Stimulated activated naive CD8-positive, alpha-beta T cell treated with anti-CD3 and anti-CD28 coated beads, Interleukin-15, amount 100 ng/mL, for 72 hours (primary cell): ENCODE measurements around the gene PKP4.

Experiments used
- ATAC-seq: fragments of 150-1000 bp; cut with Tn5 transposase; 2 replicates; pipeline ENCODE4 v1.10.0; 2021; ENCODE audit warnings: mild to moderate bottlenecking, moderate library complexity
- DNase-seq, 2 donors: peaks; one replicate each; pipeline ENCODE4 v3.0.0; 2021 to 2022
- H3K27ac Mint-ChIP-seq, 2 donors: one replicate each; pipeline ENCODE4 v1.8.0; 2022; ENCODE audit warnings: mild to moderate bottlenecking in 2 of 2, mixed read lengths in 2 of 2, moderate library complexity in 2 of 2
- H3K27me3 Mint-ChIP-seq: one replicate; pipeline ENCODE4 v1.8.0; 2022; ENCODE audit warnings: mixed read lengths
- H3K4me1 Mint-ChIP-seq: one replicate; pipeline ENCODE4 v1.8.0; 2022; ENCODE audit warnings: mild to moderate bottlenecking, mixed read lengths
- H3K4me3 Mint-ChIP-seq, 2 donors: one replicate each; pipeline ENCODE4 v1.8.0; 2022; ENCODE audit warnings: mild to moderate bottlenecking in 2 of 2, mixed read lengths in 2 of 2, moderate library complexity in 1 of 2
- H3K9me3 Mint-ChIP-seq, 2 donors: one replicate each; pipeline ENCODE4 v1.8.0; 2022; ENCODE audit warnings: mixed read lengths in 2 of 2

PKP4 gene

DNA sequence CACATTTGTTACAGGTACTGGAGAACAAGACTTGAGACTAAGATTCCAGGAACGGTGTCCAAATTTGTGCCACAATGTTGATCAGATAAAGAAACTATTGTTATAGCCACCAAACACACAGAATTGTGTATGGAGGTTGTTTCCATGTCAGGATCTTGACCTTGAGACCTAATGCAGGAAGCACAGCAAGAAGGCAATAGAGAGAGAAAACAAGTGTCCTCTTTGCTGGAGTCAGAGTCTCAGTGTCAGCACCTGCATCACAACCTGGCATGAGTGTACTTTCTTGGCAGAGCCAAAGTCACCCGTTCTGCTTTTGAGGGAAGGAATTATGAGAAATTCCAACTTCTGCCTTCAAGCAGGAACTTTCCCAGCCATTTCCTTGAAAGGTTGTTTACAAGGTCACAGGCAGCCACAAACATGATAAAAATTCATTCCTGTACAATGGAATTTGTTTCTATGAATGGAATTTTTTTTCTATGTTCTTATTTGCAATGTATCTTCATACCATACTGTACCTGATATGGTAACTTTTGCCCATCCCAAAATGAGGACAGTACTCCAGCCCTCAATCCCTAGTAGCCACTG, 118.4 kb downstream of the PKP4 start:
- no peaks in the 10 kb centered on the region for H3K4me1 Mint-ChIP-seq

DNA sequence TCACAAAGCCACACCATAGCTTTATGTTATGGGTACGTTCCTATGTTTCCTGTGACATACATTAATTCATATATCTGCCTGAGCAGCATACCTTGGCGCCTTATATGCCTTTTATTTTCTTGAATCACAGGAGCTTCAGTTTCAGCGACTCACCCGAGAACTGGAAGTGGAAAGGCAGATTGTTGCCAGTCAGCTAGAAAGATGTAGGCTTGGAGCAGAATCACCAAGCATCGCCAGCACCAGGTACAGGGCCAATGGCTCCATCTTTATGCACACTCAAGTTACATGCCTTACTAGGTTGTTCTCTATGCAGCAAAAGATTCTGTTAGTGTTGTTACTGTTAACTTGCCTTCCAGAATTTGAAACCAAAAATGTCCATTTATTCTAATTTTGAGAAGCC, 120.4 kb downstream of the PKP4 start:
- Mint-ChIP-seq H3K27ac (no peak overlapping the region), H3K4me1 (no peaks in the 10 kb centered on the region), H3K9me3 (no peaks in the 10 kb centered on the region), H3K4me3 (no peak overlapping the region), H3K27me3 (no peaks in the 10 kb centered on the region)
- ATAC-seq: no peak
- DNase-seq: no peak

More for the DNA sequence above, 118.4 kb downstream of the PKP4 start:
- no peak for ATAC-seq
- Mint-ChIP-seq H3K9me3 (peaks cover 0 to 15% of the 10 kb centered on the region in 2 donors), H3K4me3 (no peak overlapping the region), H3K27ac (no peak overlapping the region), H3K27me3 (no peaks in the 10 kb centered on the region)
- no peak for DNase-seq

DNA sequence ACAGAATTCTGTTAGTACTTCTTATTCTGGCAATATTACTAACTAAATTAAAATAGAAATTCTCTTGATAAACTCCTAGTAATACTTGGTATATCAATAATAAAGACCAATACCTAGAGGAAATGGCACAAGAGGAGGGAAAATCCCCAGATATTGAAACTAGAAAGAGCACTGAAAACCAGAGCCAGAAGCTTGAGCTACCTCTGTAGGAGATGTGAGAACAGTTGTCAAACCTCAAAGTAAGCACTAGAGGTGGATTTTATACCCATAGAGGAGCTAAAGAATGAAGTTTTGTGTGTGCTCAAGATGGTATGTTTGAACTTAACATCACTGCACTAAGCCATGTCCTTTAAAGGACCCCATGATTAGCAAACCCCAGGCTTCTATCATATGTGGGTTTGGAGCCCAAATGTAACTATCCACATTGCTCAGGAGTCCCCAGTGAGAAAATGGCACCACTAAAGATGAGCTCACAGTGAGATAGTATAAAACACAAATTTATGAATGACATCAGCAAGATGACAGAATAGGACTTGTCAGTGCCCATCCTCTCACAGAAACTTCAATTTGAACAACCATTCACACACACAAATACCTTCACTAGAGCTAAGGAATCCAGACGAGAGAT, 122.1 kb downstream of the PKP4 start:
- Mint-ChIP-seq H3K4me1 (no peaks in the 10 kb centered on the region), H3K27ac (no peak overlapping the region), H3K9me3 (no peaks in the 10 kb centered on the region), H3K27me3 (no peaks in the 10 kb centered on the region), H3K4me3 (no peak overlapping the region)
- no peak for DNase-seq
- ATAC-seq: peak; percentile 78

DNA sequence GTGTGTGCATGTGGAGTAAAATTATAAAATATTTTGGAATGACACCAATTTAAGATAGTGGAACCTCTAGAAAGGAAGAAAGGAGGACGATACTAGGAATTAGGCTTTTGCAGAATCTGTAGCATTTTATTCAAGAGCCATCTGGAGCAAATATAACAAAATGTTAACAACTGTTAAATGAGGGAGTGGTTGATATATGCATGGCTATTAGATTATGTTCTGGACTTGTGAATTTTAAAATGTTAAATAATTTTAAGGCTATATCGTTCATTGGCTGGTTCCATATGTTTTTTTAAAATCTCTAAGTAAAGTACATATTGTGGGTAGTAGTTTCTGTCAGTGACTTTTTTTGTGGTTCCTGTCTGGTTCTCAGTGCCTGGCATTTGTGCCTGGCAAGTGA, 123.2 kb downstream of the PKP4 start:
- Mint-ChIP-seq H3K4me1 (no peaks in the 10 kb centered on the region), H3K27ac (no peak overlapping the region), H3K9me3 (no peaks in the 10 kb centered on the region), H3K4me3 (no peak overlapping the region), H3K27me3 (no peaks in the 10 kb centered on the region)
- ATAC-seq (no peak), DNase-seq (no peak)

DNA sequence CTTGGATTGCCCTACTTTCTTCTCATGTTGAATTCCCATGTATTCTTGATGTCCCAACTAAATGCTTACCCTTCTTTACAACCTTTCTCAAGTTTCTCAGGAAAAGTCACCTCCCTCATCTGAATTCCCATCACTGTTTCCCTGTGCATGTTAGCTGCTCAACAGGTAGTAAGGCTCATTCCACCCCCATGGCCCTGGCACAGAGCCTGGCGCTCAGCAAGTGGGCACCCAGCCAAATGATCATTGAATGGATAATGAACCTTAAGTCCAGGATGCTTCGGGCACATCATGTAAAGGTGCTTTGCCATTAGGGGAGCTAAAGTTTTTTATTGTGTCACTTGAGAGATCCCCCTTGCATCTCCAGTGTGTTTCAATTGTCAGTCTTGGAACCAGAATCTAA, 124.0 kb downstream of the PKP4 start:
- no peaks in the 10 kb centered on the region for H3K27me3 Mint-ChIP-seq
- DNase-seq (no peak), ATAC-seq (no peak)
- H3K27ac Mint-ChIP-seq: no peak overlapping the region
- no peaks in the 10 kb centered on the region for H3K4me1 Mint-ChIP-seq
- no peaks in the 10 kb centered on the region for H3K9me3 Mint-ChIP-seq
- H3K4me3 Mint-ChIP-seq: no peak overlapping the region

DNA sequence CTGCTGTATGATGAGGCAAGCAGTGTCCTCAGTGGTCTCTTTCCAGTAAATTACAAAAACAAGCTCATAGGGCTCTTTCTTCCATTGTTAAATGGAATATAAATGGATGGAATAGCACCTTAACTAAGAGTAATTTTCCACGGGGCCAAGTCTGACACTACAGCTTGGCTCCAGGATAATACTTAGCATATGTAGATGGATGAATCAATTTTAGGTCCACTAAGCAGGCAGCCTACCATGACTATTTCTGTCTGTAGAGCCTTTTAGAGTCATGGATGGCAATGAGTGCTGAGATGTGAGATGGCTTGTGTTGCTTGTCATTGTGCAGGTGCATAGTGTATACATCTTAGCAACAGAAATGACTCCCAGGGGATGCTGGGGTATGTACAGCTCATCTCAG, 125.9 kb downstream of the PKP4 start:
- Mint-ChIP-seq H3K27me3 (no peaks in the 10 kb centered on the region), H3K9me3 (no peaks in the 10 kb centered on the region), H3K4me1 (no peaks in the 10 kb centered on the region), H3K4me3 (no peak overlapping the region), H3K27ac (no peak overlapping the region)
- DNase-seq: no peak
- ATAC-seq: no peak

DNA sequence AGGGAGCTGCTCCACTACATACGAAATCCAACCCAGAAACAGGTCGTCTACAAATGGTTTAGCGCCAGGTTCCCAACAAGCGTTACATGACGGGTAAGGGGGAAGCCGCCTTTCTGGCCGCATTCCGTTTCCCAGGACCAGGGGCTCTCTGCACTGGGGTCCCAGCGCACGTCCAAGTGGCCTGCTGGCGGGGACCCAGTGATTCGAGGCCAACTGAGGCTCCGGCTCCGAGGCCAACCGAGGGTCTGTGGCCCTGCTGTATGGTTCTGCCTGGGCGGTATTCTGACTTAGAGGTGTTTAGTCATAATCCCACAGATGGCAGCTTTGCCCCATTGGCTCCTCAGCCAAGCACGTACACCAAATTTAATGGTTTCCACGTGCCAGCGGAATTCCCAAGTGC, 127.2 kb downstream of the PKP4 start:
- ATAC-seq: no peak
- no peaks in the 10 kb centered on the region for H3K9me3 Mint-ChIP-seq
- H3K4me1 Mint-ChIP-seq: no peaks in the 10 kb centered on the region
- H3K27me3 Mint-ChIP-seq: no peaks in the 10 kb centered on the region
- H3K27ac Mint-ChIP-seq: no peak overlapping the region
- no peak for DNase-seq
- H3K4me3 Mint-ChIP-seq: no peak overlapping the region

DNA sequence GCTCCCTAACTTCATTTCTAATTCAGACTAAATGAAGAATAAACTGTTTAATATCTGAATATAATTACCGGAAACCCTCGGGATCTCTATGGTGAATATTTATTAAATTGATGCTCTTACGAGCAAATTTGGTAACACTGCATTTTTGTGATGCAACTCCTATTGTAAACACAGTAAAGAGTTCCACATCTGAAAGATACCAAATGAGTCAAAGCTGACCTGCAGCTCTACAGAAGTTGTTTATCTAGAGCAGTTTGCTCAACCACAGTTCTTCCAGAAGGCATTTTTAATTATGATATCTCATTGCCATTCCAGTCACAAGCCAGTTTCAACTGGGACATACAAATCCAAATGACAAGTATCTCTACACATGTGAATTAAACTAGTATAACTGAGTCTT, 129.7 kb downstream of the PKP4 start:
- Mint-ChIP-seq H3K27ac (no peak overlapping the region), H3K4me3 (no peak overlapping the region), H3K9me3 (no peaks in the 10 kb centered on the region), H3K4me1 (no peaks in the 10 kb centered on the region), H3K27me3 (no peaks in the 10 kb centered on the region)
- DNase-seq (no peak), ATAC-seq (no peak)

DNA sequence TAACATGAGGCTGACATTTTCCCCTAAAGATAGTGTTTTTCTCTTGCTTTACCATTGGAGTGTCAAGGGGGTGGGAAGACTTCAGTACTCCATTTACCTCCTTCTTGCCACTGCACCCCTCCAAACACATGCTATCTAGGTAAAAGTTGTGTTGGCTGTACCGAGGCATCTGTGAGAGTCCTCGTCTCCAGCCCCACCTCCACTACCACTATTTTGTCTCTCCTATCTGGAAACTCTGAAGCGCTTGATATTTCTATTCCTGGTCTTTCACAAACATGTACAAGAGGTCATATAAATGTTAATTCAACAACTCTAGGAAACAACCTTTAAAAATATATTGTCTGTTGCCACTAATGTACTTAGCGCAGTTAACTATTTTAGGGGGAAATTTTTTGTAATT, 132.6 kb downstream of the PKP4 start:
- Mint-ChIP-seq H3K27ac (no peak overlapping the region), H3K9me3 (no peaks in the 10 kb centered on the region), H3K4me1 (no peaks in the 10 kb centered on the region), H3K27me3 (no peaks in the 10 kb centered on the region), H3K4me3 (no peak overlapping the region)
- ATAC-seq (no peak), DNase-seq (no peak)

DNA sequence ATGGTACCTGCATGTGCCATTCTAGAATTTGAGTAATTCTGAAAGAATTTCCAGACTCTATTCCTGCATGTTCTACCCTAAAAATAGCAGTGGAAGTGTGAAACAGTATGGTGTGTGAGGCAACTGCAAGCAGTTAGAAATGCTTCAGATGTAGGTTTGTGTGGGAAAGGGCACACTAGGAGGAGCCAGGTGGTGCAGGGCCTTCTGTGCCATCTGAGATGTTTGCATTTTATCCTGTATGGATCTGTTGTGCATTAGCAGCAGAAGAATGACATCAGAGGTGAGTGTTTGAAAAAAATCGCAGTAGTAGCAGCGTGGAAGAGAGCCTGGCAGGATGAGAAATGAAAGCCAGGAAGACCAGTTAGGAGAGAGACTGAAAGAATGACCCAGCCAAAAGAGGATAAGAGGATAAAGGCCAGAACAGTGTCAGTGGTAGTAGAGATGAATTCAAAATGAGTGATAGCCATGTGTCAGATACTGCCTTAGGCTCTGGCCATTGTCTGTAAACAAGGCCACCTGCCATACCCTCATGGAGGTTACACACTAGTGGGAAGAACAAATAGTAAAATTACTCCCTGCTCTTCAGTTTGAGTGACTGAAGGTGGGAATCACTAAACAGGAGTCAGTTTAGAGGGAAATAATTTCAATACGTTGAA, 142.2 kb downstream of the PKP4 start:
- no peaks in the 10 kb centered on the region for H3K9me3 Mint-ChIP-seq
- H3K4me3 Mint-ChIP-seq: no peak overlapping the region
- no peaks in the 10 kb centered on the region for H3K4me1 Mint-ChIP-seq
- DNase-seq: no peak
- no peak for ATAC-seq
- no peak overlapping the region for H3K27ac Mint-ChIP-seq
- H3K27me3 Mint-ChIP-seq: no peaks in the 10 kb centered on the region

DNA sequence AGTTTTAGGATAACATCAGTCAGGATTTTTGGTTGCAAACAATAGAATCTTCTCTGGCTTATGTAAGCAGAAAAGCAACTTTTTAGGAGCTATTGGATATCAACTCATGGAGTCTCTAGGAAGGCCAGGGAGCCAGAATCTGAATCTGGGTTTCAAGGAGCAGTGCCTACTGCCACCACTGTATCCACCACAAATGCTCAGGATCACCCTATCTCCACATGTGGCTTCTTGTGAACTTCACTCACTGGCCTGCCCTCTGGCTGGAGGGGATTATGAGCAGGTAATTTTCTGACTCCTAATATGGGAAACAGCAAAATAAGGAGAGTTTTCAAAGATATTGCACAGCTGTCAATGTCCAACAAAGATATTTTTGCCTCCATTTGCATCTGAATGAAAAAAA, 142.9 kb downstream of the PKP4 start:
- H3K9me3 Mint-ChIP-seq: no peaks in the 10 kb centered on the region
- ATAC-seq: no peak
- no peak overlapping the region for H3K4me3 Mint-ChIP-seq
- H3K4me1 Mint-ChIP-seq: no peaks in the 10 kb centered on the region
- DNase-seq: no peak
- no peak overlapping the region for H3K27ac Mint-ChIP-seq
- no peaks in the 10 kb centered on the region for H3K27me3 Mint-ChIP-seq

DNA sequence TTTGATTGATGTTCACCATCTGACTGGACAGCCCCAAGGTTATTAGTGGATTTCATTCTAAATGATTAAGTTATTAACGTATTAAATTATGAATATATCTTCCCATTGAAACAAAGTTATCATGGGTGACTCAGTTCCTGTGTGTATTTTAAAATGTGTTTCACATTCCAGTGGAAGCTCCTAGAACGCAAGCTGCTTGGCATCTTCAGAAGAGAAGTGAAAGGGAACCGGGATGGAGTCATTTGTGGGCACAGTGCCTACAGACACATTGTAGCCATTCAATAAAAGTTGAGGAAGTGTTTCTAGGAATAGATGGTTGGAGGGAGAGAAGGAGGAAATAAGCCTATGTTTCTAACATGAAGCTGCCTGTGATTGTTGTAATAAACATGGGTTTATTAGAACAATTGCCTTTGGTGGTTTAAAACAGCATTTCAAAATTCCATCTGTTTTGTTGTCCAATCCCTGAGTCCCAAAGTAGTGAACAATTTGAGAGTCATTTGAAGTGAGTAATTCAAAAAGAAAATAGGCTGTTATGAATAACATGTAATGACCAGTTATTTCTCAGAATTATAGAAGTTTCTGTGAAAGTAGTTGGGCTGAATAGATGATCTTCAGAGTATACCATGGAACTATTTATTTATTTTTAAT, 143.5 kb downstream of the PKP4 start:
- Mint-ChIP-seq H3K9me3 (no peaks in the 10 kb centered on the region), H3K27ac (no peak overlapping the region), H3K4me1 (no peaks in the 10 kb centered on the region), H3K4me3 (no peak overlapping the region), H3K27me3 (no peaks in the 10 kb centered on the region)
- ATAC-seq: no peak
- no peak for DNase-seq

DNA sequence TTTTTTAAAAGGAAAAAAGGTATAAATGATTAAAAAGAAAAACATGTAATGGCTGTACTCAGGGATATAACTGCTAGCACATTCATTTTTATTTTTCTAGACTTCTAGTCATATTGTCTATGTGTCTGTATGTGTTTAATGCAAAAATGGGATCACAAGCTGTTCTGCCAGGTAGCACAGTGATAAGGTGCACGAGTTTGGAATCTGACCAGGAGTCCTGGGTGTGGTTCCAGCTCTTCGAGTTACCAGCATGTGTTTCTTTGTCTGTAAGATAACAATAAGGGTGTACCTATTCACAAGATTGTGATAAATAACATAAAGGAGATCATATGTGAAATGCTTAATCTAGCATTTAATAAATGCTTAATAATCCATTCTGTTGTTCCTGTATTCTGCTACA, 145.3 kb downstream of the PKP4 start:
- no peaks in the 10 kb centered on the region for H3K4me1 Mint-ChIP-seq
- no peak for ATAC-seq
- H3K27me3 Mint-ChIP-seq: no peaks in the 10 kb centered on the region
- H3K27ac Mint-ChIP-seq: no peak overlapping the region
- no peak for DNase-seq
- H3K9me3 Mint-ChIP-seq: no peaks in the 10 kb centered on the region
- no peak overlapping the region for H3K4me3 Mint-ChIP-seq

DNA sequence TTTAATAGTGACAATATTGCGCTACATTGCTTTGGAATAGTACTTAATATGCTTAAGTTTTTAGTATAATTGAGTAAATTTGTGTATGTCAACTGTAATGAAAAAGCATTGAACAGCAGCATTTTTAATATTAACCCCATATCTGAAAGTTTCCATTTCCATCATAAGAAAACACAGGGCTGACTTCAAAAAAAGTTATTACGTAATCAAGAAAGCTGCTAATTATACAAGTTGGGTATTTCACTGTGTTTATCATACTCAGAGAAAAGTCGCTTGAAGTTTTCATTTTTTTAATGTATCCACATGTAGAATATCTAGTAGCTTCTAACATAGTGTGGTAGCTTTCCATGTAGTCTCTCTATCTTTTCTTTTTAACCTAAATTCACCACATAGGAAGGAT, 146.5 kb downstream of the PKP4 start:
- DNase-seq (no peak), ATAC-seq (no peak)
- no peak overlapping the region for H3K4me3 Mint-ChIP-seq
- no peaks in the 10 kb centered on the region for H3K9me3 Mint-ChIP-seq
- H3K27me3 Mint-ChIP-seq: no peaks in the 10 kb centered on the region
- H3K4me1 Mint-ChIP-seq: no peaks in the 10 kb centered on the region
- no peak overlapping the region for H3K27ac Mint-ChIP-seq

DNA sequence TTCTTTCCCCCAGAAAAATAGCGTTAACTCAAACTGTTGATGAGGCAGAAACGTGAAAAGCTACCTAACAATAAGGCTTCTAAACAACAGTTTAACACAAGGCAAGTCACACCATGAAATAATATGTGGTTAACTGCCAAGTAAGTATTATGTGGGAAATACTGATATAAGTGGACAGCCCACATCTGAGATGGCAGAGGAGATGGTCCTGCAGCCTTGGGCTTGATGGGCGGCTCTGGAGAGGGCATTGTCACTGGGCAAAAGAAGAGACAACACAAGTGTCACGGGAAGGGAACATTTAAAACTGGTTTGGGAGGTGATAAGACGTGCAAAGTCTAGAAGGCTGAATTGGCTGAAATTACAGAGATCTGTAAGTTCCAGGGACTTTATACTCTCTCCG, 147.2 kb downstream of the PKP4 start:
- no peaks in the 10 kb centered on the region for H3K9me3 Mint-ChIP-seq
- ATAC-seq (no peak), DNase-seq (no peak)
- H3K27me3 Mint-ChIP-seq: no peaks in the 10 kb centered on the region
- no peak overlapping the region for H3K27ac Mint-ChIP-seq
- no peaks in the 10 kb centered on the region for H3K4me1 Mint-ChIP-seq
- no peak overlapping the region for H3K4me3 Mint-ChIP-seq

DNA sequence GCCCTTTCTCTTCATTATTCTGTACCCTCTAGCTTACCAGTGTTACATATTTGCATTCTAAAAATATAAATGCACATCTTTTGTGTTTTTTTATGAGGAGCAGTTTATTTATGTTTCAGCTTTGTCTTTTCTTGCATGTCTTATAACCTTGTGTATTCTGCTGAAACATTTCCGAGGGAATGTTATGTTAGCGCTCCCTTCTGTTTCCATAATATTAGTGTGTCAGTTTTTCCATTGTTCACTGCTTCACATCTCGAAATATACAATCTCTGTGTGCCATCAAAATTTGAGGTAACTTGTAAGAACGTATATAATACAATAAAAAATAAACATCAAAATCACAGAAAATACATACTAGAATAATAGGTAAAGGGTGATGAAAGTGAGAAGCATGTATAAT, 153.3 kb downstream of the PKP4 start:
- no peak for DNase-seq
- no peak overlapping the region for H3K27ac Mint-ChIP-seq

More for the DNA sequence above, 153.3 kb downstream of the PKP4 start:
- Mint-ChIP-seq H3K4me3 (no peak overlapping the region), H3K4me1 (no peaks in the 10 kb centered on the region), H3K27me3 (no peaks in the 10 kb centered on the region), H3K9me3 (no peaks in the 10 kb centered on the region)
- ATAC-seq: no peak
